ENCODE data around the gene CCDC116.

- no peak for TF ChIP-seq CTCF (conservative IDR thresholded peaks at IDR 0.05; ENCODE audit: low read length)
- TF ChIP-seq EZH2phosphoT487 (IDR thresholded peaks at IDR 0.05; ENCODE audit: borderline replicate concordance) = no peak
Observed at GRCh38 chr22:21677606-21678443, 45.3 kb downstream of the CCDC116 start.

All from Loucy (cell line).